GM21381 (cell line): ENCODE data around the gene KLHDC8A.
"Not testable (repeated sequence)": the region's sequence is repeated elsewhere in the genome, so short reads cannot be mapped to it uniquely, and the experiment has no call there.

Experiments
- ATAC-seq: cut with Tn5 transposase; IDR thresholded peaks from one replicate; pipeline ENCODE4 v1.9.1; 2021; ENCODE audit warnings: mild to moderate bottlenecking, moderate library complexity; ENCODE audit not compliant: unreplicated experiment

KLHDC8A gene

GRCh38 chr1:205371871-205372660, 15.3 kb upstream of the KLHDC8A start:
- no peak for ATAC-seq

- no peak for ATAC-seq
These were observed 14.1 kb upstream of the KLHDC8A start for GRCh38 chr1:205370780-205371179.

GRCh38 chr1:205369701-205370123, 13.0 kb upstream of the KLHDC8A start:
- ATAC-seq = no peak

GRCh38 chr1:205368478-205368877, 11.8 kb upstream of the KLHDC8A start:
- ATAC-seq = no peak

GRCh38 chr1:205365945-205366463, 9.3 kb upstream of the KLHDC8A start:
- no peak for ATAC-seq

GRCh38 chr1:205365086-205365485, 8.4 kb upstream of the KLHDC8A start:
- ATAC-seq = not testable (repeated sequence)

GRCh38 chr1:205360891-205361290, 4.2 kb upstream of the KLHDC8A start:
- no peak for ATAC-seq

- no peak for ATAC-seq
These were observed 3.2 kb upstream of the KLHDC8A start for GRCh38 chr1:205359771-205360565.

GRCh38 chr1:205358579-205358978, 1.9 kb upstream of the KLHDC8A start:
- no peak for ATAC-seq

GRCh38 chr1:205357567-205357966, 845 bp upstream of the KLHDC8A start:
- ATAC-seq = no peak

- no peak for ATAC-seq
These were observed 1.7 kb downstream of the KLHDC8A start for GRCh38 chr1:205355075-205355453.

GRCh38 chr1:205354259-205355074, 2.3 kb downstream of the KLHDC8A start:
- no peak for ATAC-seq

- ATAC-seq = no peak
These were observed 3.1 kb downstream of the KLHDC8A start for GRCh38 chr1:205353612-205354011.

GRCh38 chr1:205353191-205353590, 3.5 kb downstream of the KLHDC8A start:
- no peak for ATAC-seq

- no peak for ATAC-seq
These were observed 4.6 kb downstream of the KLHDC8A start for GRCh38 chr1:205351984-205352713.

- no peak for ATAC-seq
These were observed 6.0 kb downstream of the KLHDC8A start for GRCh38 chr1:205350691-205351141.

GRCh38 chr1:205350124-205350523, 6.6 kb downstream of the KLHDC8A start:
- ATAC-seq = no peak

- no peak for ATAC-seq
These were observed 7.9 kb downstream of the KLHDC8A start for GRCh38 chr1:205348554-205349487.

GRCh38 chr1:205346956-205347574, 9.7 kb downstream of the KLHDC8A start:
- ATAC-seq = no peak
